ENCODE measurements around the gene SRPX.
A peak's percentile ranks its signal among the peaks of the same experiment; 100 is the strongest.

The SRPX gene

DNA sequence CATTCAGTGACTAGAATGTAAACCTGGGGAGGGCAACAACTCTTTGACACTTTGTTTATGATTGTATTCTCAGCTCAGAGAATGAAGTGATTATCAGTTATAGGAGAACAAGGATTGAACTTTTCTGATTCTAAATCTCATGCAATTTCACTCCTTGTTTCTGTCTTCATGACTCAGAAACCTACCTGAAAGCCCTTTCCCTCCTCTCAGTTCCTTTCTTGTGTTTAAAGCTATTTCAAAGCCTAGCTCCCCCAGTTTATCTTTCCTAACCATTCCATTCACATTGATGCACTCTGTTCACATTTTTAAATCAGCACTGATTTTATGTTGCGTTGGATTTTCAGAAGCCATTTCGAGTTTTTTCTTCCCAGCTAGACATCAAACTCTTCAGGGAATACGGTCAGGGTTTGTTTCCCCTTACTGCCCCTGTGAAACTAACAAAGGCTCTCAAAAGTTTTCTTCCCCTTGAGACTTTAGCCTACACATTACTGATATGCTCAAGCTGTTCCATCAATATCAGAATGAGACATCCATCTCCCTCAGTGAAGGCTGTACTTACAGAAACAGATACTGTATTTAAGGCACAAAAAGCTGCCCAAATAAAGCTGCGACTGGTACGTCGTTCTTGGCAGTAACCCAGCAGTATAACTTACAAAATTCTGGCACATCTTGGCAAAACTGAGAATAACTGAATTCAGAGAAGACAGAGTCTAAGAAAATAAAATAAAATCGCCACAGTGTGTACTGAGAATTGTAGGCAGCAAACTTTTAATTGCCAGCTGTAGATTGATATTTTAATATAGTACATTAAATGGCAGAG lies 31.0 kb downstream of the SRPX start:
- DNase-seq (ENCODE audit: low spot score) = no peak
- in situ Hi-C loops (cut with MboI; ENCODE audit: low sequenced_read_pairs, unreplicated experiment) = no loop called here
- TF ChIP-seq, protein P1, sequence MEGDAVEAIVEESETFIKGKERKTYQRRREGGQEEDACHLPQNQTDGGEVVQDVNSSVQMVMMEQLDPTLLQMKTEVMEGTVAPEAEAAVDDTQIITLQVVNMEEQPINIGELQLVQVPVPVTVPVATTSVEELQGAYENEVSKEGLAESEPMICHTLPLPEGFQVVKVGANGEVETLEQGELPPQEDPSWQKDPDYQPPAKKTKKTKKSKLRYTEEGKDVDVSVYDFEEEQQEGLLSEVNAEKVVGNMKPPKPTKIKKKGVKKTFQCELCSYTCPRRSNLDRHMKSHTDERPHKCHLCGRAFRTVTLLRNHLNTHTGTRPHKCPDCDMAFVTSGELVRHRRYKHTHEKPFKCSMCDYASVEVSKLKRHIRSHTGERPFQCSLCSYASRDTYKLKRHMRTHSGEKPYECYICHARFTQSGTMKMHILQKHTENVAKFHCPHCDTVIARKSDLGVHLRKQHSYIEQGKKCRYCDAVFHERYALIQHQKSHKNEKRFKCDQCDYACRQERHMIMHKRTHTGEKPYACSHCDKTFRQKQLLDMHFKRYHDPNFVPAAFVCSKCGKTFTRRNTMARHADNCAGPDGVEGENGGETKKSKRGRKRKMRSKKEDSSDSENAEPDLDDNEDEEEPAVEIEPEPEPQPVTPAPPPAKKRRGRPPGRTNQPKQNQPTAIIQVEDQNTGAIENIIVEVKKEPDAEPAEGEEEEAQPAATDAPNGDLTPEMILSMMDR (IDR thresholded peaks at IDR 0.05; ENCODE audit: borderline replicate concordance, control extremely low read depth, extremely low read depth, insufficient read depth, missing control alignments) = no peak

DNA sequence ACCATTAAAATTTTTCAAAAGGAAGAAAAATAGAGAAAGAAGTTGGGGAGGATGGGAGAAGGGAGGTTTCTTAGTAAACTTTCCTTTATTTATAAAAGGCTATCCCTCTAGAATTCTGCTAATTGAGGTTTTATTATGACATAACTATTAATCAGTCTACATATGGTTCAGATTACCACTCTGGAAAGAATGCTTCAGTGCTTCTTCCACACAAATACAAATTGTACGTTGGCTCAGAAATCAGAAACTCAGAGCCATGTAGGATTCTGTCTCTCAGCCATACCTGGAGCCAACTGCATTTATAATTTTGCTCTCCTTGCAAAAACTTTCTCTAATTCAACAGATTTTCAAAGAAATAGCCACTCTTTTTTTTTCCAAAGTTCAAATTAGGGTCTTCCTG lies 37.1 kb downstream of the SRPX start:
- DNase-seq (ENCODE audit: low spot score) = no peak
- TF ChIP-seq, protein P1 (IDR thresholded peaks at IDR 0.05; ENCODE audit: borderline replicate concordance, control extremely low read depth, extremely low read depth, insufficient read depth, missing control alignments) = no peak
- in situ Hi-C loops (cut with MboI; ENCODE audit: low sequenced_read_pairs, unreplicated experiment) = no loop called here

DNA sequence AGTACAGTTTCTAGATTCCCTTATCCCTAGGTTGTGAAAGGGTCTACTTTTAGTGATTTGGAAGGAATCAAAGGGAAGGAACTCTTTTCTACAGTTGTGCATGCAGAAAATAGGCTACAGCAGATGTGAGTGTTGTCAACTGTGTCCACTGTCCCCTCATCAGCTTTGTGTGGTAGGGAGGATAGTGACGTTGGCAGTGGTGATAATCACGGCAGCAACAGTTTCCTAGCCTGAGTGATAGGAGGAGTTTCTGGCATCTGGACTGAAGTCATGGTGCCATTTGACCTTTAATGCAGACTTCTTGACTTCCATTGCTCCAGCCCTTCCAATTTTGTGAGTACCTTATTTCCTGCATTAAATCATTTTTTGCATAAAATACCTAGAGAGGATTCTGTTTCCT lies 39.3 kb downstream of the SRPX start:
- in situ Hi-C loops (cut with MboI; ENCODE audit: low sequenced_read_pairs, unreplicated experiment) = no loop called here
- no peak for DNase-seq (ENCODE audit: low spot score)
- TF ChIP-seq, protein P1 (IDR thresholded peaks at IDR 0.05; ENCODE audit: borderline replicate concordance, control extremely low read depth, extremely low read depth, insufficient read depth, missing control alignments) = no peak

DNA sequence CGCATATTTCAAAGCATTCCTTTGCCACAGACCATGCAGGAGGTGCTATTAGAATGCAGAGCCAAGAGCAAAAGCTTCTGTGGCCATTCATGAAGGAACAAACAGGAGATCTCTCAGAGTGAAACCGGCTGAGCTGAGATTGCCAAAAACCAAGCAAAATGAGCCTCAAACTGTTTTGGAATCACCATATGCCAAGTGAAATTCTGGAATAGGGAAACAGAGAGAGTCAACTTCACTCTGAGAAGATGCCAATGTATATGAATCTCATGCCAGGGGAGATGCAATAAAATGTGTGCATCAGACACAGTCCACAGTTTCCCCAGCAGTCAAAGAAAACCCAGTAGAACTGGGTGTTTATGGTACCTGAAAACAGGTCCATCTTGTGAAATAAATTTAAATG lies 42.3 kb downstream of the SRPX start:
- in situ Hi-C loops (cut with MboI; ENCODE audit: low sequenced_read_pairs, unreplicated experiment) = loop anchor here (10.0 kb wide), 1 partner anchor 254 kb away; no protein-coding TSS in a partner anchor
- DNase-seq (ENCODE audit: low spot score) = no peak
- TF ChIP-seq, protein P1 (IDR thresholded peaks at IDR 0.05; ENCODE audit: borderline replicate concordance, control extremely low read depth, extremely low read depth, insufficient read depth, missing control alignments) = no peak

DNA sequence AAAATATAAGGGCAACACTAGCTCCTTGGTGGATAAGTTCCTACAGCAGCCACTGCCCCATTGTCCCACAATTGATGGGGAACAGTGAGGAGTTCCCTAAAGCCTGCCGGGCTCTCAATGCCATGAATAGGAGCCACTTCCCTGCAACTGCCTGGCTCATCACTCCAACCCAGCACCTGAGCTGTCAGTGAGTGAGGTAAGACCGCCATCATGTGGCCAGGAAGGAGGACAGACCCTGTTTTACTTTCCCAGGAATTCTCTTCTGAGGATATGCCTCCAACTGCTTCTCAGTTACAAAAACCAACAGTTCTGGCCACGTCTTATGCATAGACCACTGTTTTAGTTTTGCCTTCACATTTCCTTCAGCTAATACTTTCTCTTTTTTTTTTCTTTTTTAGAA lies 45.5 kb downstream of the SRPX start:
- TF ChIP-seq, protein P1 (IDR thresholded peaks at IDR 0.05; ENCODE audit: borderline replicate concordance, control extremely low read depth, extremely low read depth, insufficient read depth, missing control alignments) = peak; percentile 42
- in situ Hi-C loops (cut with MboI; ENCODE audit: low sequenced_read_pairs, unreplicated experiment) = loop anchor here (10.0 kb wide), 1 partner anchor 250 kb away; no protein-coding TSS in a partner anchor
- peak; percentile 19 for DNase-seq (ENCODE audit: low spot score)

DNA sequence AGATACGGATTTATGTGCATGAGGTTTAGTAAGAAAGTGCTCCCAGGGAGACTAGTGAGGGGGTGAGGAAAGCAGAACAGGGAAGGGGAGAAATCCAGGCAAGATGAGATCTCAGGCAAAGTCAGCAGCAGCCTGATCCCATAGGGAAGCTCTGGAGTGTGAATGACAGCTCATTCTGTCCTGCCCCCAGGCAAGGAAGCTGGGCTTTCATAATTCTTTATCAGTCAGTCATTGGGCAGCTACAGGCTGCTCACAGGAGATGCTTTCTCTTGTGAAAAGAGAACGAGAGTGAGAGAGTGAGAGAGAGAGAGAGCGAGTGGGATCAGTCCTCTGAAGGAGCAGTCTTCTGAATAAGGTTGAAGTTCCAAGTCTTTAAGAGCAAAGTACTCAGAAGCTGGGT lies 48.1 kb downstream of the SRPX start:
- TF ChIP-seq, protein P1 (IDR thresholded peaks at IDR 0.05; ENCODE audit: borderline replicate concordance, control extremely low read depth, extremely low read depth, insufficient read depth, missing control alignments) = no peak
- in situ Hi-C loops (cut with MboI; ENCODE audit: low sequenced_read_pairs, unreplicated experiment) = loop anchor here (10.0 to 25.0 kb wide), 3 partner anchors 110 to 435 kb away; no protein-coding TSS in a partner anchor
- no peak for DNase-seq (ENCODE audit: low spot score)
